WTC11 (cell line): Measurements from ENCODE around the gene ACP5. TPM values are rescaled to one million over a fixed set of nuclear protein-coding genes. Genes with fewer than 3 reads are reported as not detected.

Source experiments
- ATAC-seq: fragments of 200-7000 bp; cut with Tn5 transposase; 2 replicates; pipeline ENCODE4 v1.10.0; 2021; ENCODE audit warnings: mild to moderate bottlenecking, moderate library complexity
- CTCF ChIA-PET: fragments of 300-600 bp; sonication (Branson Sonifier 250); formaldehyde crosslinking; loops from one replicate; lab custom pipeline; 2021; ENCODE audit warnings: antibody characterized with exemption; lab: Charles Lee
- POLR2A ChIA-PET: fragments of 350-600 bp; sonication (Branson Sonifier 250); formaldehyde crosslinking; loops from one replicate; lab custom pipeline; 2021; ENCODE audit warnings: antibody characterized with exemption; lab: Charles Lee
- DNase-seq: peaks from one replicate; pipeline ENCODE4 v3.0.0; 2021; ENCODE audit warnings: low spot score
- H3K27ac Mint-ChIP-seq: 2 replicates; pipeline ENCODE4 v1.8.0; 2021; ENCODE audit warnings: mixed read lengths
- H3K27me3 Mint-ChIP-seq: 2 replicates; pipeline ENCODE4 v1.8.0; 2021; ENCODE audit warnings: low read depth, mild to moderate bottlenecking, moderate library complexity, mixed read lengths
- H3K36me3 Mint-ChIP-seq: 2 replicates; pipeline ENCODE4 v1.8.0; 2021; ENCODE audit warnings: mixed read lengths
- H3K4me1 Mint-ChIP-seq: 2 replicates; pipeline ENCODE4 v1.8.0; 2022; ENCODE audit warnings: mixed read lengths
- H3K4me3 Mint-ChIP-seq: 2 replicates; pipeline ENCODE4 v1.8.0; 2021; ENCODE audit warnings: mild to moderate bottlenecking, moderate library complexity, mixed read lengths
- H3K9me3 Mint-ChIP-seq: 2 replicates; pipeline ENCODE4 v1.8.0; 2021; ENCODE audit warnings: mixed read lengths
- ATF1 ChIP-seq: sonication (generic); formaldehyde crosslinking; IDR thresholded peaks from 2 replicates; pipeline ENCODE4 v1.8.1; 2023; ENCODE audit warnings: mild to moderate bottlenecking, moderate library complexity, missing genetic modification reagents
- ATF2 ChIP-seq: sonication (generic); formaldehyde crosslinking; IDR thresholded peaks from 2 replicates; pipeline ENCODE4 v1.8.1; 2022; ENCODE audit warnings: low read depth, missing genetic modification reagents, borderline replicate concordance
- CBFB ChIP-seq: sonication (generic); formaldehyde crosslinking; IDR thresholded peaks from 2 replicates; pipeline ENCODE4 v1.8.1; 2022; ENCODE audit warnings: mild to moderate bottlenecking, low read depth, missing genetic modification reagents
- FOXJ3 ChIP-seq: sonication (generic); formaldehyde crosslinking; IDR thresholded peaks from 2 replicates; pipeline ENCODE4 v1.9.0; 2021; ENCODE audit warnings: missing genetic modification reagents, mild to moderate bottlenecking, borderline replicate concordance
- IRF1 ChIP-seq: sonication (generic); formaldehyde crosslinking; IDR thresholded peaks from 2 replicates; pipeline ENCODE4 v1.8.0; 2023; ENCODE audit warnings: missing genetic modification reagents
- IRF2 ChIP-seq: sonication (generic); formaldehyde crosslinking; IDR thresholded peaks from 2 replicates; pipeline ENCODE4 v1.8.0; 2022; ENCODE audit warnings: low read depth, missing genetic modification reagents, borderline replicate concordance
- MAX ChIP-seq: sonication (generic); formaldehyde crosslinking; IDR thresholded peaks from 2 replicates; pipeline ENCODE4 v1.8.0; 2022; ENCODE audit warnings: mild to moderate bottlenecking, missing genetic modification reagents
- NFE2L1 ChIP-seq: sonication (generic); formaldehyde crosslinking; IDR thresholded peaks from 2 replicates; pipeline ENCODE4 v1.8.1; 2023; ENCODE audit warnings: missing genetic modification reagents
- NR1H2 ChIP-seq: sonication (generic); formaldehyde crosslinking; IDR thresholded peaks from 2 replicates; pipeline ENCODE4 v1.9.0; 2021; ENCODE audit warnings: mild to moderate bottlenecking, moderate library complexity, missing genetic modification reagents
- NR3C1 ChIP-seq: sonication (generic); formaldehyde crosslinking; conservative IDR thresholded peaks from 2 replicates; pipeline ENCODE4 v1.8.1; 2023; ENCODE audit warnings: low read depth, mild to moderate bottlenecking, missing genetic modification reagents
- PRDM15 ChIP-seq: sonication (generic); formaldehyde crosslinking; IDR thresholded peaks from 2 replicates; pipeline ENCODE4 v1.8.0; 2022; ENCODE audit warnings: missing genetic modification reagents
- RELA ChIP-seq: sonication (generic); formaldehyde crosslinking; IDR thresholded peaks from 2 replicates; pipeline ENCODE4 v1.8.1; 2022; ENCODE audit warnings: missing genetic modification reagents, mild to moderate bottlenecking, borderline replicate concordance
- STAT6 ChIP-seq: sonication (generic); formaldehyde crosslinking; conservative IDR thresholded peaks from 2 replicates; pipeline ENCODE4 v1.8.1; 2023; ENCODE audit warnings: mild to moderate bottlenecking, low read depth, missing genetic modification reagents, moderate library complexity
- TEAD1 ChIP-seq: sonication (generic); formaldehyde crosslinking; IDR thresholded peaks from 2 replicates; pipeline ENCODE4 v1.8.0; 2022; ENCODE audit warnings: mild to moderate bottlenecking, missing genetic modification reagents
- USF1 ChIP-seq: sonication (generic); formaldehyde crosslinking; IDR thresholded peaks from 2 replicates; pipeline ENCODE4 v1.8.0; 2022; ENCODE audit warnings: mild to moderate bottlenecking, missing genetic modification reagents
- ZNF138 ChIP-seq: sonication (generic); formaldehyde crosslinking; conservative IDR thresholded peaks from 2 replicates; pipeline ENCODE4 v1.8.1; 2022; ENCODE audit warnings: mild to moderate bottlenecking, moderate library complexity, missing genetic modification reagents
- ZNF396 ChIP-seq: fragments of 250-450 bp; sonication (Bioruptor Pico); IDR thresholded peaks from 2 replicates; pipeline ENCODE4 v1.8.0; 2021; ENCODE audit warnings: mild to moderate bottlenecking, moderate library complexity, borderline replicate concordance
- total RNA-seq: library from RNA; stranded (reverse); gene quantifications from 3 replicates; pipeline ENCODE4 v1.2.3, GENCODE V29; 2021

The ACP5 gene
- total RNA-seq, 1 experiment from 2014 or later, result 8.6 TPM

GRCh38 chr19:11581740-11582139 is 4.3 kb upstream of the ACP5 start:
- Mint-ChIP-seq H3K27ac (no peak overlapping the region), H3K9me3 (no peaks in the 10 kb centered on the region), H3K4me3 (no peak overlapping the region), H3K4me1 (peaks cover 8% of the 10 kb centered on the region), H3K27me3 (peaks cover 14% of the 10 kb centered on the region), H3K36me3 (no peaks in the 10 kb centered on the region)
- ChIA-PET CTCF (no interaction called here), POLR2A (no interaction called here)
- DNase-seq (no peak), ATAC-seq (no peak)
- no peak for TF ChIP-seq ATF1 (CRISPR knock-in tag)

- Mint-ChIP-seq H3K4me1 (peaks cover 8% of the 10 kb centered on the region), H3K27ac (no peak overlapping the region), H3K4me3 (no peak overlapping the region), H3K36me3 (no peaks in the 10 kb centered on the region), H3K9me3 (no peaks in the 10 kb centered on the region), H3K27me3 (peaks cover 14% of the 10 kb centered on the region)
- ATAC-seq (no peak), DNase-seq (no peak)
- TF ChIP-seq TEAD1 (CRISPR knock-in tag) (no peak), ZNF138 (CRISPR knock-in tag) (no peak), FOXJ3 (CRISPR knock-in tag) (no peak), USF1 (CRISPR knock-in tag) (no peak), IRF1 (CRISPR knock-in tag) (no peak), STAT6 (CRISPR knock-in tag) (no peak), NR1H2 (CRISPR knock-in tag) (no peak), NR3C1 (no peak), ATF2 (no peak), RELA (CRISPR knock-in tag) (no peak), PRDM15 (CRISPR knock-in tag) (no peak), ZNF396 (no peak), CBFB (no peak), MAX (CRISPR knock-in tag) (no peak), NFE2L1 (CRISPR knock-in tag) (no peak), IRF2 (no peak)
- POLR2A ChIA-PET, result no interaction called here
- CTCF ChIA-PET, result interaction anchor here (0.8 kb wide), 1 partner anchor 20 kb away, joined by 3 read pairs; no protein-coding TSS in a partner anchor
Observed at GRCh38 chr19:11580116-11580515, 2.7 kb upstream of the ACP5 start.
